Vagina (tissue), 2 donors: Measurements from ENCODE around the gene TMPRSS12. TPM values are rescaled to one million over a fixed set of nuclear protein-coding genes. Genes with fewer than 3 reads are reported as not detected.
"Not testable (repeated sequence)": the region's sequence is repeated elsewhere in the genome, so short reads cannot be mapped to it uniquely, and the experiment has no call there.

Experiments used
- DNase-seq, 2 donors: peaks; one replicate each; pipeline ENCODE4 v3.0.0-alpha.2; 2017; ENCODE audit errors: extremely low spot score in 2 of 2
- H3K27ac ChIP-seq: fragments of 200-600 bp; sonication (generic); one replicate; pipeline ENCODE4 v1.5.1; 2019
- H3K27me3 ChIP-seq: fragments of 200-600 bp; sonication (generic); one replicate; pipeline ENCODE4 v1.5.1; 2019
- H3K36me3 ChIP-seq, 2 donors: fragments of 200-600 bp; sonication (generic); one replicate each; pipeline ENCODE4 v1.5.1; 2017 to 2019
- H3K4me1 ChIP-seq: fragments of 200-600 bp; sonication (generic); one replicate; pipeline ENCODE4 v1.5.1; 2019
- H3K4me3 ChIP-seq, 2 donors: fragments of 200-600 bp; sonication (generic); 1 replicate in 1 of 2; 2 replicates in 1 of 2; pipeline ENCODE4 v1.5.1; 2016 to 2019
- H3K9me3 ChIP-seq: fragments of 200-600 bp; sonication (generic); one replicate; pipeline ENCODE4 v1.5.1; 2019
- POLR2A ChIP-seq, 2 donors: fragments of 450-650 bp; IDR thresholded peaks; one replicate each; pipeline ENCODE4 v1.6.1; 2017; ENCODE audit warnings: antibody characterized with exemption in 2 of 2, mild to moderate bottlenecking in 2 of 2, moderate library complexity in 2 of 2
- POLR2AphosphoS5 ChIP-seq, 2 donors: sonication (generic); formaldehyde crosslinking; IDR thresholded peaks; one replicate each; pipeline ENCODE4 v1.9.0; 2017; ENCODE audit warnings: antibody characterized with exemption in 2 of 2, mild to moderate bottlenecking in 2 of 2, low read depth in 1 of 2; ENCODE audit not compliant: insufficient read depth in 1 of 2
- intact Hi-C: fragments of 100-400 bp; cut with DNase I; formaldehyde crosslinking; loops from one replicate; pipeline ENCODE4 v1.15.1; 2023
- total RNA-seq: library from RNA; depleted of rRNA; stranded (reverse); fragments of >200 nt; gene quantifications from one replicate; pipeline ENCODE4 v1.2.3, GENCODE V29; 2016
- TF ChIP-seq, protein P1 (sequence below), 3 experiments: fragments of 450-650 bp in 2 of 3; fragments of 200-600 bp in 1 of 3; sonication (generic) in 1 of 3; IDR thresholded peaks; one replicate each; pipeline ENCODE4 v1.5.1; 2017 to 2019; ENCODE audit warnings: antibody characterized with exemption in 3 of 3, mild to moderate bottlenecking in 2 of 3, moderate library complexity in 2 of 3

TMPRSS12 gene
- total RNA-seq, 1 donor from 2014 or later = not detected

DNA sequence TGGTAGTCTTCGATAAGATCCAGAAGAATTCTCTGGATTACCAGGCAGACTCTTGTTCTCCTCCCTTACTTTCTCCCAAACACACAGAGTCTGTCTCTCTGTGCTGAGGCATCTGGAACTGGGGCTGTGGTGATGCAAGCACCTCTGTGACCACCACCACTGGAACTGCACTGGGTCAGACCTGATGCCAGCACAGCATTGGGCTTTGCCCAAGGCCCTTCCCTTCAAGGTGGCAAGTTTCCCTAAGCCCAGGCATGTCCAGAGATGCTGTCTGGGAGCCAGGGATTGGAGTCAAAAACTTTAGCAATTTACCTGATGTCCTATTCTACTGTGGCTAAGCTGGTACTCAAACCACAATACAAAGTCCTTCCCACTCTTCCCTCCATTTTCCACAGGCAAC lies 14.6 kb upstream of the TMPRSS12 start:
- H3K27ac ChIP-seq = no peak overlapping the region
- TF ChIP-seq, protein P1, sequence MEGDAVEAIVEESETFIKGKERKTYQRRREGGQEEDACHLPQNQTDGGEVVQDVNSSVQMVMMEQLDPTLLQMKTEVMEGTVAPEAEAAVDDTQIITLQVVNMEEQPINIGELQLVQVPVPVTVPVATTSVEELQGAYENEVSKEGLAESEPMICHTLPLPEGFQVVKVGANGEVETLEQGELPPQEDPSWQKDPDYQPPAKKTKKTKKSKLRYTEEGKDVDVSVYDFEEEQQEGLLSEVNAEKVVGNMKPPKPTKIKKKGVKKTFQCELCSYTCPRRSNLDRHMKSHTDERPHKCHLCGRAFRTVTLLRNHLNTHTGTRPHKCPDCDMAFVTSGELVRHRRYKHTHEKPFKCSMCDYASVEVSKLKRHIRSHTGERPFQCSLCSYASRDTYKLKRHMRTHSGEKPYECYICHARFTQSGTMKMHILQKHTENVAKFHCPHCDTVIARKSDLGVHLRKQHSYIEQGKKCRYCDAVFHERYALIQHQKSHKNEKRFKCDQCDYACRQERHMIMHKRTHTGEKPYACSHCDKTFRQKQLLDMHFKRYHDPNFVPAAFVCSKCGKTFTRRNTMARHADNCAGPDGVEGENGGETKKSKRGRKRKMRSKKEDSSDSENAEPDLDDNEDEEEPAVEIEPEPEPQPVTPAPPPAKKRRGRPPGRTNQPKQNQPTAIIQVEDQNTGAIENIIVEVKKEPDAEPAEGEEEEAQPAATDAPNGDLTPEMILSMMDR (IDR thresholded peaks at IDR 0.05) = no peak
- TF ChIP-seq POLR2A (IDR thresholded peaks at IDR 0.05) (no peak), POLR2AphosphoS5 (IDR thresholded peaks at IDR 0.05; ENCODE audit: insufficient read depth in 1 of 2, low read depth in 1 of 2) (no peak)
- peaks cover 15% of the 10 kb centered on the region for H3K4me1 ChIP-seq
- no peak for DNase-seq
- intact Hi-C loops = loop anchor here (10.0 kb wide), 2 partner anchors 157 to 517 kb away; partner anchors contain the start of gene CELA1
- H3K4me3 ChIP-seq = no peak overlapping the region
- H3K36me3 ChIP-seq = no peaks in the 10 kb centered on the region
- no peaks in the 10 kb centered on the region for H3K9me3 ChIP-seq
- no peaks in the 10 kb centered on the region for H3K27me3 ChIP-seq

DNA sequence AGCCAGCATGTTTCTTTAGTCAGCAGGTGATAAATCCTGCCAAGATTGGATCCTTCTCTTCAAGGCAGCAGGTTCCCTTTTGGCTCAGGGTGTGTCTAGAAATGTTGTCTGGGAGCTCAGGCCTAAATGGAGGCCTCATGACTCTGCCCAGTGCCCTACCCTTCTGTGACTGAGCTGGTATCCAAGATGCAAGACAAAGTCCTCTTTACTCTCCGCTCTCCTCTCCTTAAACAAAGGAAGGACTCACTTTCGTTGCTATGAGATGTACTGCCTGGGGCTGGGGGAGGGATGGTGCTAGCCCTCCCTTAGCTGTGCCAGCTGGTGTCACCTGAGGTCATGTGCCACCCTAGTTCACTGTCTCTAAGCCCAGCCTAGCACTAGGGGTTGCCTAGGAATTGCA lies 13.8 kb upstream of the TMPRSS12 start:
- DNase-seq = no peak
- H3K9me3 ChIP-seq = no peaks in the 10 kb centered on the region
- TF ChIP-seq, protein P1 (IDR thresholded peaks at IDR 0.05) = no peak
- no peak for TF ChIP-seq POLR2AphosphoS5 (IDR thresholded peaks at IDR 0.05; ENCODE audit: insufficient read depth in 1 of 2, low read depth in 1 of 2)
- no peak for TF ChIP-seq POLR2A (IDR thresholded peaks at IDR 0.05)
- peaks cover 15% of the 10 kb centered on the region for H3K4me1 ChIP-seq
- H3K36me3 ChIP-seq = no peaks in the 10 kb centered on the region
- no peak overlapping the region for H3K4me3 ChIP-seq
- H3K27ac ChIP-seq = no peak overlapping the region
- no peaks in the 10 kb centered on the region for H3K27me3 ChIP-seq
- intact Hi-C loops = loop anchor here (10.0 kb wide), 2 partner anchors 156 to 516 kb away; partner anchors contain the start of gene CELA1

DNA sequence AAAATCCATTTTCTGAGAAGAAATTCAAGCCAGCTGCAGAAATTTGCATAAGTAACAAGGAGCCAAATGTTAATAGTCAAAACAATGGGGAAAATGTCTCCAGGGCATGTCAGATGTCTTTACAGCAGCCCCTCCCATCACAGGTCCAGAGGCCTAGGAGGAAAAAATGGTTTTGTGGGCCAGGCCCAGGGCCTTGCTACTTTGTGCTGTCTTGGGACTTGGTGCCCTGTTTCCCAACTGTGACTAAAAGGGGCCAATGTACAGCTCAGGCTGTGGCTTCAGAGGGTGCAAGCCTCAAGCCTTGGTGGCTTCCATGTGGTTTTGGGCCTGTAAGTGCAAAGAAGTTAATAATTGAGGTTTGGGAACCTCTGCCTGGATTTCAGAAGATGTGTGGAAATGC lies 8.9 kb upstream of the TMPRSS12 start:
- intact Hi-C loops, H3K4me3 ChIP-seq, H3K36me3 ChIP-seq, DNase-seq, H3K9me3 ChIP-seq, H3K4me1 ChIP-seq, H3K27me3 ChIP-seq, H3K27ac ChIP-seq: not testable (repeated sequence)

DNA sequence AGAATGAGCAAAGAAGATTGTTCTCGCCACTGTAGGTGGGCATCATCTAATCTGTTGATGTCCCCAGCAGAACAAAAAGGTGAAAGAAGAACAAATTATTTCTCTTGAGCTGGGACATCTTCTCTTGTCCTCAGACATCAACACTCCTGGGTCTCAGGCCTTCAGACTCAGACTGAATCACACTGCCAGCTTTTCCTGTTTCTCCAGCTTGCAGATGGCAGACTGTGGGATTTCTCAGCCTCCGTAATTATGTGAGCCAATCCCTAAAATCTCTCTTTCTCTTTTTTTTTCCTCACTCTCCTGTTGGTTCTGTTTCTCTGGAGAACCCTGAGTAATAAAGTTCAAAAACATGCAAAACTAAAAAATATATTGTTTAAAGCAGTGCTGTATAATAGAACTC lies 3.7 kb upstream of the TMPRSS12 start:
- no peak for TF ChIP-seq POLR2A (IDR thresholded peaks at IDR 0.05)
- TF ChIP-seq, protein P1 (IDR thresholded peaks at IDR 0.05) = no peak
- TF ChIP-seq POLR2AphosphoS5 (IDR thresholded peaks at IDR 0.05; ENCODE audit: insufficient read depth in 1 of 2, low read depth in 1 of 2) = no peak
- Histone ChIP-seq H3K36me3 (no peaks in the 10 kb centered on the region), H3K4me1 (no peaks in the 10 kb centered on the region), H3K4me3 (no peak overlapping the region), H3K27me3 (no peaks in the 10 kb centered on the region), H3K9me3 (no peaks in the 10 kb centered on the region), H3K27ac (no peak overlapping the region)
- DNase-seq = no peak
- intact Hi-C loops = no loop called here

DNA sequence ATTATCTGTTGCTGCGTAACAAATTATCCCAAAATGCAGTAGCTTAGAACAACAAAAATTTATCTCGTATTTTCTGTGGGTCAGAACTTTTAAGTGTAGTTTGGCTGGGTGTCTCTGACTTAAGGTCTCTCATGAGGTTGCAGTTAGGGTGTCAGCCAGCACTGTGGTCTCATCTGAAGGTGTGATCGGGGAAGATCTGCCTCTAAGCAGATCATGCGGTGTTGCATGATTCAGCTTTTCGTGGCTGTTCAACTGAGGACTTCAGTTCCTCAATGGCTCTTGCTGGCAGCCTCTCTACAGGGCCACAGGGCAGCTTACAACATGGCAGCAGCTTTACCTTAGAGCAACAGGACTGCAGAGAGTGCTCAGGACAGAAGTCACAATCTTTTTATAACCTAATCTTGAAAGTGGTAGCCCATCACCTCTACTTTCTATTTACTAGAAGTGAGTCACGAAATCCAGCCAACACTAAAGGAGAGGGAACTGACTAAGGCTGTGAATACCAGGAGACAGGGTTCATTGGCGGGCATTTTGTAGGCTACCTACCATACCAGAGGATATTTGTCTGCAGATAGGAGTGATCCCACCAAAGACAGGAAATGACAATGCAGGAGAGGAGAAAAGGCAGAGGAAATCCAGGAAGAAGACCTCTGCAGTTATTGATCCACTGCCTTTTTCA lies 1.8 kb upstream of the TMPRSS12 start:
- Histone ChIP-seq H3K36me3 (no peaks in the 10 kb centered on the region), H3K4me1 (no peaks in the 10 kb centered on the region), H3K27me3 (no peaks in the 10 kb centered on the region), H3K9me3 (no peaks in the 10 kb centered on the region), H3K4me3 (no peak overlapping the region), H3K27ac (no peak overlapping the region)
- no peak for DNase-seq
- TF ChIP-seq, protein P1 (IDR thresholded peaks at IDR 0.05) = no peak
- TF ChIP-seq POLR2AphosphoS5 (IDR thresholded peaks at IDR 0.05; ENCODE audit: insufficient read depth in 1 of 2, low read depth in 1 of 2) = no peak
- TF ChIP-seq POLR2A (IDR thresholded peaks at IDR 0.05) = no peak
- intact Hi-C loops = no loop called here
